IPS DF 19.7 (cell line): ENCODE data around the gene ESF1.

Experiments
- DNase-seq: peaks from one replicate; pipeline ENCODE4 v3.0.0-alpha.2; 2013; ENCODE audit warnings: low read depth, low spot score

Gene ESF1

DNA sequence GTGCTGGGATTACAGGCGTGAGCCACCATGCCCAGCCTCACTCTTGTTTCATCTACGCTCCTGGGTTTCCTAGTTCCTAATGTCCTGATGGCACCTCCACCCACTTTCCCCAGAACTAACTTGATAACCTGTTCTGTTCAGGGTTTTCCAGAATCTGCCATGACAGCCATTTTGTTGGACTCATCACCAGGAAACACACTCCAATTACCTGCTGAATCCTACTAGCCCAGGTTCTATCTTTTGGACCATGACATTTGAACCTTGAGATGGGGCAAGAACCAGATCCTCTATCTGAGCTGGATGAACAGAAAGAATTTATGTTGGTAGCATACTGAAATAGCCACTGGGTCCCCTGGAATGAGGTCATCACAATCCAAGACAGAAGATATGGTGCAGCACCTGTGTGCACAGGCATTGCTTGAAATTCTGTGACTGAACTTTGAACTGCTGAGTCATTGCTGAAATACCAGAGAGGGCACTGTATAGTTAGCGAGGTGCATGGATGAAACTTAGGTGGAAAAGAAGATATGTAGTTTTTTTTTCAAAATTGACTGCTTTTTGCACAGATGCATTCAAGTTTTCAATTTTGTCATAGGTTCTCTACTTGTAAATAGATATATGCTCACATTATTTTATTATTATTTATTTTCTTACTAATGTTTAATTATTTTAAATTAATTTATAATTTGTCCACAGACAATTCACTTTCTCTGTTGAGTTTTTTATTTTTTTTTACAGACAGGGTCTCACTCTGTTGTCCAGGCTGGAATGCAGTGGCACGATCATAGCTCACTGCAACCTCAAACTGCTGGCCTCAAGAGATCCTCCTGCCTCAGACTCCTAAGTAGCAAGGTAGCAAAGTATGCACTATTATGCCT, 103.2 kb downstream of the ESF1 start:
- no peak for DNase-seq

DNA sequence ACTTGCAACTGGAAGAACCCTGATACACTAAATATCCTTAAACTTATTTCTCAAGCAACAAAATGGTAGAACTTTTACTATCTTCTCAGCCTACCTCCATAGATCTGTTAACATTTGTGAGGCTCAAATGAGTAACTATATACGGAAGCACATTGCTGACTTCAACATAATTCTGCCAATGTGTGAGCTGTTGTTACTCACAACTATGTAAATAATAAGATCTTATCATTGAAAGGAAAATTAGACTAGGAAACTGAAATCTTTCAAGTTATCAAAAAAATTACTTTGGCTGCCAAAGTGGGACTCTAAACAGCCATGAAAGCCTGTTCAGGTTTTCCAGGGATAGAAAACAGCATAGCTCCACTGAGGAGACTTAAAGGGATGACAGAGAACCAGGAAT, 105.8 kb downstream of the ESF1 start:
- no peak for DNase-seq

- DNase-seq, result no peak
Observed at GRCh38 chr20:13677241-13677640, 107.5 kb downstream of the ESF1 start.

GRCh38 chr20:13676682-13677081, 108.0 kb downstream of the ESF1 start:
- DNase-seq, result no peak

DNA sequence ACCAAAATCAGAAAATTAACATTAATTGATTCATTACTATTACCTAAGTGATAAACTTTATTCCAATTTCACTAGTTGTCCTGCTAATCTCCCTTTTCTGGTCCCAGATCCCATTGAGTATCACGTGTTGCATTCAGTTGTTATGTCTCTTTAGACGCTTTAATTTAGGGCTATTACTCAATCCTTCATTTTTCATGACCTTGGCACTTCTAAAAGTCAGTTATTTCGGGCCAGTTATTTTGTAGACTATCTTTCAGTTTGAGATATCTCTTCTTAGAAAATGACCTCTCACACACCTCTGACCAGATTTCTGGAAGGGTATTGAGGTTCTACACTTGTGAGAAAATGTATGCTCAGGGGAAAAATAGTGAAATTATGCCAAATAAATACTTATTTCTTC, 112.0 kb downstream of the ESF1 start:
- DNase-seq, result no peak

- DNase-seq, result no peak
Observed at GRCh38 chr20:13671916-13672378, 112.8 kb downstream of the ESF1 start.

DNA sequence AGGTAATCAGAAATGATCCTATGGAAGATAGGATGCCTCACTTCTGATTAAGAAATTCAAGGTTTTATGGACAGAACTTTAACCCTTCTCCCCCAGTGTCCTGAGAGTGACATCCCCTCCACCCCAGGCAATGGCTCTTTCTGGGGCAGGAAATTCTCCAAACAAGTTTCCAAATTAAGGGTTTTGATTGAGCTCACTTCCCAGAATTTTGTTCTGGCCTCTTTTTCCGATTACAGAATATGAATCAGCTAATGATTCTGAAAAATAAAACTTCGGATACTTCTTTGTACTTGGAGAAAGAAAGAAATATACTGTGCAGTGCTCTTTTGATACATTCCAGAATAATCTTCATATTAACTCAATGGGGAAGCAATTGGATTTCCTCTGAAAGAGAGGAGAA, 113.2 kb downstream of the ESF1 start:
- DNase-seq, result no peak

DNA sequence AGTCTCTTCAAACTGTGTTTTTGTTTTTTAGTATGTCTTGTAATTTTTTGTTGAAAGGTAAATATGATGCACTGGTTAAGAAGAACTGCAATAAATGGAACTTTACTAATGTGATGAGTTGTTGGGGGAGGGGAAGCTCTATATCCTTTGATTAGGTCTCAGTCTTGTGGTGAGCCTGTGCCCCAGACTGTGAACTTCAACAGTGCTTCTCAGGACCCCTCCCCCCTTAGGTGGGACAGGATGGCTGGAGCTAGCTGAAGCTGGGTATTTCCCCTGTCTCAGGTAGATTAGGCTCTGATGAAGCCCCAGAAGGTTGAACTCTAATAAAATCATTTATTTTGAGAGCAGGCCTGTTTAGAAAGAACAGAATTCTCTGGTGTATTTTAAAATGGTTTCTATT, 114.6 kb downstream of the ESF1 start:
- no peak for DNase-seq

- no peak for DNase-seq
Observed at GRCh38 chr20:13665709-13666395, 118.9 kb downstream of the ESF1 start.
